WERI-Rb-1 (cell line): ENCODE measurements around the gene RWDD4.

Experiments
- DNase-seq: peaks from one replicate; pipeline ENCODE4 v3.0.0-alpha.2; 2020
- H3K27ac ChIP-seq: fragments of 250-450 bp; sonication (Bioruptor Pico); 2 replicates; pipeline ENCODE4 v1.5.1; 2020; ENCODE audit warnings: mild to moderate bottlenecking, moderate library complexity
- H3K27me3 ChIP-seq: fragments of 250-450 bp; sonication (Bioruptor Pico); 2 replicates; pipeline ENCODE4 v1.5.1; 2021; ENCODE audit warnings: mild to moderate bottlenecking, low read depth, moderate library complexity; ENCODE audit not compliant: insufficient read depth, severe bottlenecking
- H3K36me3 ChIP-seq: fragments of 250-450 bp; sonication (Bioruptor Pico); 2 replicates; pipeline ENCODE4 v1.5.1; 2020; ENCODE audit warnings: mild to moderate bottlenecking, moderate library complexity
- H3K4me3 ChIP-seq: 2 replicates; pipeline ENCODE4 v1.5.1; 2011; ENCODE audit warnings: low read depth, mild to moderate bottlenecking, control low read depth, low read length
- H3K9me3 ChIP-seq: fragments of 250-450 bp; sonication (Bioruptor Pico); 2 replicates; pipeline ENCODE4 v1.5.1; 2021; ENCODE audit warnings: mild to moderate bottlenecking, moderate library complexity; ENCODE audit not compliant: severe bottlenecking
- TF ChIP-seq, protein P1 (sequence below): IDR thresholded peaks from 2 replicates; pipeline ENCODE4 v1.5.1; 2011; ENCODE audit warnings: low read depth, mild to moderate bottlenecking, control low read depth, inconsistent platforms, low read length

Gene RWDD4

DNA sequence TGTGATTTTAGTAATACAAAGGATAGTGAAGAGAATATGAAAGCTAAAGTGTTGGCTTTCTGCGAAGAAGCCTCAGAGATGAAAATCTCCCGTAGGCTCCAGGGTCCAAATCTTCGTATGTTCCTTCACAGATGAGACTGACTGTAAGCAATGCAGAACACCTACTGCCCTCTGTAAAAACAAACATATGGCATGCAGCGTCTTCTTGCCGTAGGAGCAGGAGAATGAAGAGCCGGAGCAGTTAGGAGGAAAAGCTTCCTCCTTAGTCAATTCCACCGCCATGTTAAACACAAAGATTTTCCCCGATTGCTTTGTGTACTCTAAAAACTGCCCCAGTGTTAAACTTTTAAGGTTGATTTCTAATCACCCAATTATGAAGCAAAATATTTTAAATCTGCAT is 22.5 kb downstream of the RWDD4 start:
- TF ChIP-seq, protein P1, sequence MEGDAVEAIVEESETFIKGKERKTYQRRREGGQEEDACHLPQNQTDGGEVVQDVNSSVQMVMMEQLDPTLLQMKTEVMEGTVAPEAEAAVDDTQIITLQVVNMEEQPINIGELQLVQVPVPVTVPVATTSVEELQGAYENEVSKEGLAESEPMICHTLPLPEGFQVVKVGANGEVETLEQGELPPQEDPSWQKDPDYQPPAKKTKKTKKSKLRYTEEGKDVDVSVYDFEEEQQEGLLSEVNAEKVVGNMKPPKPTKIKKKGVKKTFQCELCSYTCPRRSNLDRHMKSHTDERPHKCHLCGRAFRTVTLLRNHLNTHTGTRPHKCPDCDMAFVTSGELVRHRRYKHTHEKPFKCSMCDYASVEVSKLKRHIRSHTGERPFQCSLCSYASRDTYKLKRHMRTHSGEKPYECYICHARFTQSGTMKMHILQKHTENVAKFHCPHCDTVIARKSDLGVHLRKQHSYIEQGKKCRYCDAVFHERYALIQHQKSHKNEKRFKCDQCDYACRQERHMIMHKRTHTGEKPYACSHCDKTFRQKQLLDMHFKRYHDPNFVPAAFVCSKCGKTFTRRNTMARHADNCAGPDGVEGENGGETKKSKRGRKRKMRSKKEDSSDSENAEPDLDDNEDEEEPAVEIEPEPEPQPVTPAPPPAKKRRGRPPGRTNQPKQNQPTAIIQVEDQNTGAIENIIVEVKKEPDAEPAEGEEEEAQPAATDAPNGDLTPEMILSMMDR: no peak
- H3K4me3 ChIP-seq: no peak overlapping the region
- H3K27me3 ChIP-seq: no peaks in the 10 kb centered on the region
- H3K9me3 ChIP-seq: no peaks in the 10 kb centered on the region
- DNase-seq: no peak
- no peak overlapping the region for H3K27ac ChIP-seq
- H3K36me3 ChIP-seq: peaks cover 3% of the 10 kb centered on the region; the same call in 1 of the 2 replicates

DNA sequence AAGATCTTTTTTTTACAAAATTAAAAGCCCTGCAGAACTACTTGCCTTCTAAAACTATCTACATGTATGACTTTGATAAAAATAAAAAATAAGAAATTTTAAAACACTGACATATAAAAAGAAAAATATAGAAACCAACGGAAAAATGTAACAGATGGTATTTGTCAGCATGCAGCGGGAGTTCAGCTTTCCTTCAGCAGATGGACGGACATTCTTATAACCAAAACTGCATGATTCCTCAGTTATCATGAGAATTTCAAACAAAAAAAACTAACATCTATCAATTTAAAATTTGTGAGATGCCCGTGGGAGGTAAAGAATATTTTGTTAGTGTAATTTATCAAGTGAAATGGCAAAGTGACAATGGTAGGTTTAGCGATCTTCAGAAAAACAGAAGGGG is 23.2 kb downstream of the RWDD4 start:
- no peaks in the 10 kb centered on the region for H3K36me3 ChIP-seq
- DNase-seq: no peak
- peak overlapping the region; percentile 2; the same call in 1 of the 2 replicates for H3K27ac ChIP-seq
- TF ChIP-seq, protein P1: no peak
- no peaks in the 10 kb centered on the region for H3K27me3 ChIP-seq
- no peaks in the 10 kb centered on the region for H3K9me3 ChIP-seq
- H3K4me3 ChIP-seq: no peak overlapping the region

DNA sequence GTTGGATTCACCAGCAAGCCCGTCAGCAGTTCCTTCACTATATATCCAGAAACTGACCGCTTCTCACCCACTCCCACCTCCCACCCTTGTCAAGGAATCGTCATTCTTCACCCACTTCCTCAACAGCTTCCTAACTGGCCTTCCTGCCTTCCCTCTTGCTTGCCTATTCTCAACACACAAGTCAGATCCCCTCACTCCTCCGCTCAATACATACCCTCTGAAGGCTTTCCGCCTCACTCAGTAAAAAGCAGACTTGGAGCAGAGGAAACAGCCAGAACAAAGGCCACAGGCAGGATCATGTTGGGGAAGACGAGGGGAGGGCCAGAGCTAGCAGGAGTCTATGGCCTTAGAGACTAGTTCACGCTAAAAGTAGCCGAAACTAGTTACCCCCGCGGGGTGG is 23.7 kb downstream of the RWDD4 start:
- peak overlapping the region; percentile 2; the same call in 1 of the 2 replicates for H3K27ac ChIP-seq
- TF ChIP-seq, protein P1: no peak
- no peak for DNase-seq
- H3K9me3 ChIP-seq: no peaks in the 10 kb centered on the region
- H3K4me3 ChIP-seq: no peak overlapping the region
- H3K36me3 ChIP-seq: no peaks in the 10 kb centered on the region
- no peaks in the 10 kb centered on the region for H3K27me3 ChIP-seq

DNA sequence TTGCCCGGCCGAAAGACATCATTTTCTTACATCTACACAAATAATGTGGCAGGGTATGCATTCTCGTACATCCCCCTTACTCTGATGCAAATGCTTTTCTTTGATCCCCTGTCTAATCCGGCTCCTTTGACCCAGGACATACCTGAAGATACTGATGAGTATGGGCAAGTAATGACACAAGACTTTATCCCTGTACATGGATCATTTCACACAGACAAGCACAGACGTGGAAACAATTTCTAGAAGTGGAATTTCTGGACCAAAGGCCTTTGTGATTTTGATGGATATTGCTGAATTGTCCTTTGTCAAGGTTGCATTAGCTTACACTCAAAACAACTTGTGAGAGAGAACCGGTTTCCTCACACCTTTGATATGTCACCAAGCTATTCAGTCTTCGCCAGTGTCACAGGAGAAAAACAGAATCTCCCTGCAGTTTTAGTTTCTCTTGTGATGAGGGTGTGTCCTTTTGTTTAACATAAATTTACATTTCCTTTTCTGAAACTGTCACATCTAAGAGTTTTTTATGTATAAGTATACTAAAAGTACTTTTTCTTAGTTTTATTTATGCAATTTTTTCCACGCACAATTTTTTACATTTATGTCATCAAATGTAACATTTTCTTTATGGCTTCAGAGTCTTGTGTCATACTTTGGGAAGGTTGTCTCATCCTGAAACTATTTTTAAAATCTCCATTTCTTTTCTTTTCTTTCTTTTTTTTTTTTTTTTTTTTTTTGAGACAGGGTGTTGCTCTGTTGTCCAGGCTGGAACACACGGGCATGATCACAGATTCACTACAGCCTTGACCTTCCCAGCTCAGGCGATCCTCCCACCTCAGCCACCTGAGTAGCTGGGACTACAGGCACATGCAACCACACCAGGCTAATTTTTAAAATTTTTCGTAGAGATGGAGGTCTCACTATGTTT is 25.2 kb downstream of the RWDD4 start:
- DNase-seq: no peak
- H3K27ac ChIP-seq: no peak overlapping the region
- H3K9me3 ChIP-seq: no peaks in the 10 kb centered on the region
- no peaks in the 10 kb centered on the region for H3K36me3 ChIP-seq
- TF ChIP-seq, protein P1: no peak
- H3K27me3 ChIP-seq: no peaks in the 10 kb centered on the region
- no peak overlapping the region for H3K4me3 ChIP-seq

DNA sequence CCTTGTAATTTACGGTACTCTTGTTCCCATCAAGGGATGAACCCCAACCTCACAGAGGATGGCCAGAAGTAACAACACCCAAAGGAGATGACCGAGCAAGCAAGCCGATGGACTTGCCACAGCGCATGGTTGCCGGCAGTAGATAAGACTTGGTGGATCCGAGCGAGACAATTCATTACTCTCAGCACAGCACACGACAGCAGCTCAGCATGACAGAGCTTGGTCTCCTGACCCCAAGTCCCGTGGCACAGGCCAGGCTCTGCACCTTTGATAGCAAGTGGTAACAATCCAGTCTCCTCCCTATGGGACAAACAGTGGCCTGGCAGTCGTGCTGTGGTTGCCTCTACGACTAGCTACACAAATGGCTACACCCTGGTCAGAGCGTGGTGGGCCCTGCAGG is 26.3 kb downstream of the RWDD4 start:
- Histone ChIP-seq H3K9me3 (no peaks in the 10 kb centered on the region), H3K36me3 (no peaks in the 10 kb centered on the region), H3K27ac (no peak overlapping the region), H3K4me3 (no peak overlapping the region), H3K27me3 (no peaks in the 10 kb centered on the region)
- DNase-seq: no peak
- TF ChIP-seq, protein P1: no peak
